Measurements from ENCODE around the gene EFR3B. TPM values are rescaled to one million over a fixed set of nuclear protein-coding genes. Genes with fewer than 3 reads are reported as not detected.

The EFR3B gene
- total and polyA plus RNA-seq, 2 of the 13 experiments (the other 11 are each of a cell fraction or from before 2014, with no cell fraction given) = 0.42 TPM

- TF ChIP-seq STAT6 (CRISPR knock-in tag; IDR thresholded peaks at IDR 0.05; ENCODE audit: borderline replicate concordance) (no peak), GRHL1 (CRISPR knock-in tag; conservative IDR thresholded peaks at IDR 0.05) (no peak), KLF12 (CRISPR knock-in tag; IDR thresholded peaks at IDR 0.05; ENCODE audit: borderline replicate concordance) (no peak), CENPX (CRISPR knock-in tag; IDR thresholded peaks at IDR 0.05) (no peak), TARDBP (CRISPR knock-in tag; IDR thresholded peaks at IDR 0.05) (no peak), ZNF337 (CRISPR knock-in tag; IDR thresholded peaks at IDR 0.05; ENCODE audit: borderline replicate concordance, low read depth) (no peak), ZNF362 (CRISPR knock-in tag; IDR thresholded peaks at IDR 0.05; ENCODE audit: borderline replicate concordance) (peak; percentile 75; the same call in 1 of the 2 replicates), DZIP1 (CRISPR knock-in tag; IDR thresholded peaks at IDR 0.05) (no peak), KMT2B (CRISPR knock-in tag; IDR thresholded peaks at IDR 0.05) (0 out of 2 replicates have a peak, but pooled peaks have one; percentile 27), SMARCC2 (IDR thresholded peaks at IDR 0.05) (no peak), PBX2 (CRISPR knock-in tag; IDR thresholded peaks at IDR 0.05) (no peak), POLR2AphosphoS2 (IDR thresholded peaks at IDR 0.05; ENCODE audit: low read depth, low read length) (no peak), ZNF280D (CRISPR knock-in tag; IDR thresholded peaks at IDR 0.05) (0 out of 2 replicates have a peak, but pooled peaks have one; percentile 66), REL (CRISPR knock-in tag; conservative IDR thresholded peaks at IDR 0.05) (no peak)
Observed at GRCh38 chr2:25041307-25041927, 459 bp upstream of the EFR3B start (continued).
